BE2C (cell line): ENCODE measurements around the gene RNU1-2.
"Not testable (repeated sequence)": the region's sequence is repeated elsewhere in the genome, so short reads cannot be mapped to it uniquely, and the experiment has no call there.

Experiments
- DNase-seq: peaks from one replicate; pipeline ENCODE4 v3.0.0-alpha.2; 2020
- H3K27me3 ChIP-seq: fragments of 250-450 bp; sonication (Bioruptor Pico); 2 replicates; pipeline ENCODE4 v1.5.1; 2020; ENCODE audit warnings: mild to moderate bottlenecking
- H3K36me3 ChIP-seq: fragments of 250-450 bp; sonication (Bioruptor Pico); 2 replicates; pipeline ENCODE4 v1.5.1; 2020; ENCODE audit warnings: mild to moderate bottlenecking
- H3K4me1 ChIP-seq: fragments of 250-450 bp; sonication (Bioruptor Pico); 2 replicates; pipeline ENCODE4 v1.5.1; 2020
- H3K4me3 ChIP-seq: 2 replicates; pipeline ENCODE4 v1.5.1; 2011; ENCODE audit warnings: low read depth, low read length
- H3K9me3 ChIP-seq: fragments of 250-450 bp; sonication (Bioruptor Pico); 2 replicates; pipeline ENCODE4 v1.5.1; 2020
- TF ChIP-seq, protein P1 (sequence below): IDR thresholded peaks from 2 replicates; pipeline ENCODE4 v1.5.1; 2012; ENCODE audit warnings: mild to moderate bottlenecking, low read depth, low read length

Gene RNU1-2

GRCh38 chr1:16924919-16925477 lies 29.2 kb downstream of the RNU1-2 start:
- no peaks in the 10 kb centered on the region for H3K27me3 ChIP-seq
- TF ChIP-seq, protein P1, sequence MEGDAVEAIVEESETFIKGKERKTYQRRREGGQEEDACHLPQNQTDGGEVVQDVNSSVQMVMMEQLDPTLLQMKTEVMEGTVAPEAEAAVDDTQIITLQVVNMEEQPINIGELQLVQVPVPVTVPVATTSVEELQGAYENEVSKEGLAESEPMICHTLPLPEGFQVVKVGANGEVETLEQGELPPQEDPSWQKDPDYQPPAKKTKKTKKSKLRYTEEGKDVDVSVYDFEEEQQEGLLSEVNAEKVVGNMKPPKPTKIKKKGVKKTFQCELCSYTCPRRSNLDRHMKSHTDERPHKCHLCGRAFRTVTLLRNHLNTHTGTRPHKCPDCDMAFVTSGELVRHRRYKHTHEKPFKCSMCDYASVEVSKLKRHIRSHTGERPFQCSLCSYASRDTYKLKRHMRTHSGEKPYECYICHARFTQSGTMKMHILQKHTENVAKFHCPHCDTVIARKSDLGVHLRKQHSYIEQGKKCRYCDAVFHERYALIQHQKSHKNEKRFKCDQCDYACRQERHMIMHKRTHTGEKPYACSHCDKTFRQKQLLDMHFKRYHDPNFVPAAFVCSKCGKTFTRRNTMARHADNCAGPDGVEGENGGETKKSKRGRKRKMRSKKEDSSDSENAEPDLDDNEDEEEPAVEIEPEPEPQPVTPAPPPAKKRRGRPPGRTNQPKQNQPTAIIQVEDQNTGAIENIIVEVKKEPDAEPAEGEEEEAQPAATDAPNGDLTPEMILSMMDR = no peak
- no peak for DNase-seq
- no peaks in the 10 kb centered on the region for H3K9me3 ChIP-seq
- H3K4me1 ChIP-seq = no peaks in the 10 kb centered on the region; the same call in 1 of the 2 replicates
- H3K4me3 ChIP-seq = no peak overlapping the region
- no peaks in the 10 kb centered on the region for H3K36me3 ChIP-seq

DNA sequence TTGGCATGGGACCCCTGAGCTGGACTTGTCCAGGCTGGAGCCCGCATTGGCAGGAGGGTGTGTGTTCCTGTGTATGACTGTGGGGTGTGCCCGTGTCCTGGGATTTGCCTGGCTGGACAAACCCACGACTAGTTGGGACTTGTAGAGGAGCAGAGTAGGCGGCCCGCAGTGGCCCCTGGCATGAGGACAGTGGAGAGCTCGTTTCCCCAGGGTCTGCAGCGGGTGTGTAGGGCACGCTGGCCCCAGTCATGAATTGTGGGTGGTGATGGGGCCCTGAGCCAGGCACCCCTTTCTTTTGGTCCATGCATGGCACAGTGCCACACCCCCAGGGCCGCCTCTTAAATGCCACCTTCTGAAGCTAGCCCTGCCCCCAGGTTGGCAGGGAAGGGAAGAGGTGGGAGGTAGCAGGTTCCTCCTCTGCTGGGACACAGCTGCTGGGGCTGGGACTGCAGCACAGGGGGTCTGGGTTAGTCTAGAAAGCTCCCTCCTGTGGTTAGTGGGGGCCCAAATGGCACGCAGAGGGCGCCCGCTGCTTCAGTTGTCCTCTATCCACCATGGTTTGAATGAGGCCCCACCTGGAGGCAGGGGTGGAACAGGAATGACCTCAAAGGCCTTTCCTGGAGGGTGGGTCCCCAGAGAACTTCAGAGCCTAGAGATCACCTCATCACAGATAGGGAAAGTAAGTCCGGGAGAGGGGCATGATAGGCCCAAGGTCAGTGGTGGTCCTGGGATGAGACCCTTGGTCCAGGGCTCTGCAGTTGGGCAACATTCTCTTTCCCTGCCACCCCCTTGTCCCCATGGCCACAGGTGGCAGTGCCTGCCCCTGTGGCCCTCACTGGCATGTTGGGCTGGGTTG lies 30.1 kb downstream of the RNU1-2 start:
- Histone ChIP-seq H3K36me3 (no peaks in the 10 kb centered on the region), H3K9me3 (no peaks in the 10 kb centered on the region), H3K4me1 (no peaks in the 10 kb centered on the region; the same call in 1 of the 2 replicates), H3K27me3 (no peaks in the 10 kb centered on the region), H3K4me3 (no peak overlapping the region)
- no peak for DNase-seq
- TF ChIP-seq, protein P1 = no peak

- no peaks in the 10 kb centered on the region for H3K27me3 ChIP-seq
- H3K4me1 ChIP-seq = no peaks in the 10 kb centered on the region; the same call in 1 of the 2 replicates
- TF ChIP-seq, protein P1 = no peak
- DNase-seq = no peak
- H3K9me3 ChIP-seq = no peaks in the 10 kb centered on the region
- no peaks in the 10 kb centered on the region for H3K36me3 ChIP-seq
- no peak overlapping the region for H3K4me3 ChIP-seq
These were observed 30.8 kb downstream of the RNU1-2 start for GRCh38 chr1:16926491-16927073.

GRCh38 chr1:16927256-16927655 lies 31.5 kb downstream of the RNU1-2 start:
- no peaks in the 10 kb centered on the region for H3K36me3 ChIP-seq
- TF ChIP-seq, protein P1 = no peak
- H3K4me3 ChIP-seq = no peak overlapping the region
- H3K27me3 ChIP-seq = no peaks in the 10 kb centered on the region
- H3K4me1 ChIP-seq = no peaks in the 10 kb centered on the region
- no peak for DNase-seq
- H3K9me3 ChIP-seq = no peaks in the 10 kb centered on the region

DNA sequence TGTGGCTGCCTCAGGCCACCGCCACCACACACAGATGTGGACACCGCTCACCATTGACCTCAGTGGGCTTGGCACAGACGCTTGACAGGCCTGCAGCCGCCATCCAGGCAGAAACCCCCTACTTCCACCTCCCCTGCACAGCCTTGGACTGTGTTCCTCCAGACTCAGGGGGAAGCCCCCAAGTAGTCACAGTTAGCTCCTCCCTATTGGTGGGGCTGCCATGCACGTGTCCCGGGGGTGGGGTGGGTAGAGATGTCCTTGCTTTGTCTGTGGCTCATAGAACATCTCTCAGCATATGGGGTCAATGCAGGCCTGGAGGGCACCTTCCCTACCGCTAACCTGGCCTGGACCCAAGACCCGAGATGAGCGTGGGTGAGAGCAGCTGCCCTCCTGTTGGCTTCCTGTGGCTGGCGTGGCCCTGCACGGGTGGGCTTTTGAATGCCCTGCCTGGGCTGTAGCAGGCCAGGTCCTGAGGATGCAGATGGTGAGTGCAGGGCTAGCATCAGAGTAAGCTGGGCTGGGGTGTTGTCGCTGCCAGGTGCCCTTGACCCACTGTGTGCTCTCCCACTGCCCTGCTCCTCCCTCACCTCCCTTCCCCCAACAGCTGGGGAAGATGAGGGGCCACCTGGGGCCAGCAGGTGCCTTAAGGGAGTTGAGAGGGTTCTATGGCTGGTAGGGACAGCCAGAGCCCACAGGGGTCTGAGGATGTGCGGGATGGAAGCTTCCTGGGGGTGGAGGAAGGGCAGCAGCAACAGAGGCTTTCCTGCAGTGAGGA lies 32.1 kb downstream of the RNU1-2 start:
- Histone ChIP-seq H3K27me3 (no peaks in the 10 kb centered on the region), H3K4me1 (no peaks in the 10 kb centered on the region), H3K36me3 (no peaks in the 10 kb centered on the region), H3K4me3 (no peak overlapping the region), H3K9me3 (no peaks in the 10 kb centered on the region)
- TF ChIP-seq, protein P1 = no peak
- DNase-seq = no peak

DNA sequence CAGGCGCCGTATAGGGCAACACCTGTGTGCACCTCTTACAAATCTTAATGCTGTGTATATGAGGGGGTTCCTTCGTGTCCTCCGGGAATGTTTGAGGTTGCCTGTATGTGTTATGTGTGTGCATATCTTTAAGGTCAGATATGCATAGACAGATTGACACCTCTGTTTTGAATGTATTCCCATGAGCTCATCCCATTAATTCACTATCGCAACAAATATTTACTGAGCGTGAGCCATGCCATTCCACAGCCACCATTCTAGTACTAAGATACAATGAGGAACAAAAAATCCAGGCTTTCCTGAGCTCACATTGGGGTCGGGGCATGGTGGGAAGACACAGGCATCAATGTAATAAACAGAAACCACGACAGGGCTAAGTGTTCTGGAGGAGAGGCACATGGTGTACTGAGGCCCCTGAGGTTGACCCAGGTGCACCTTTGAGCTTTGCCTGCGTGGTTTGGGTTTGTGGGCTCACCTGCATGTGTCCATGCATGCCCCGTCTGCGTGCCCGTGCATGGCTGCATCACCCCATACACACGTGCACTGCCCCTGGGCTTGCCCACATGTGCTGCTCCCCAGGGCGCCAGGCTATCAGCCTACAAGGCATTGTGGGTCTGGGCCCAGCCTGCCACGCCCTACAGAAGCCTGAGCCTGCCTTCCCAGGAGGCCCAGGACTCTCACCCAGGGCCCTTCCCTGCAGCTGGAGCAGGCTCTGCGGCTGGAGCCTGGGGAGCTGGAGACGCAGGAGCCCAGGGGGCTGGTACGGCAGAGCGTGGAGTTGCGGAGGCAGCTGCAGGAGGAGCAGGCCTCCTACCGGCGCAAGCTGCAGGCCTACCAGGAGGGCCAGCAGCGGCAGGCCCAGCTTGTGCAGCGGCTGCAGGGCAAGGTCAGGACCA lies 33.6 kb downstream of the RNU1-2 start:
- not testable (repeated sequence) for H3K4me3 ChIP-seq, H3K9me3 ChIP-seq, H3K27me3 ChIP-seq, DNase-seq, H3K4me1 ChIP-seq, H3K36me3 ChIP-seq

GRCh38 chr1:16931206-16931934 lies 35.6 kb downstream of the RNU1-2 start:
- H3K4me3 ChIP-seq, H3K27me3 ChIP-seq, H3K36me3 ChIP-seq, H3K9me3 ChIP-seq, DNase-seq, H3K4me1 ChIP-seq: not testable (repeated sequence)

- DNase-seq, H3K4me3 ChIP-seq, H3K36me3 ChIP-seq, H3K9me3 ChIP-seq, H3K27me3 ChIP-seq, H3K4me1 ChIP-seq: not testable (repeated sequence)
These were observed 38.2 kb downstream of the RNU1-2 start for GRCh38 chr1:16933945-16934344.
